Heart left ventricle (tissue), 16 donors: ENCODE data around the gene ZNF281. TPM values are rescaled to one million over a fixed set of nuclear protein-coding genes. Genes with fewer than 3 reads are reported as not detected.
"Not testable (repeated sequence)": the region's sequence is repeated elsewhere in the genome, so short reads cannot be mapped to it uniquely, and the experiment has no call there.

ENCODE experiments used
- ATAC-seq, 4 donors: fragments of 200-7000 bp; cut with Tn5 transposase; one replicate each; pipeline ENCODE4 v1.9.1; 2020 to 2022; ENCODE audit warnings: moderate library complexity in 4 of 4, mild to moderate bottlenecking in 3 of 4, moderate number of reproducible peaks in 1 of 4
- DNase-seq, 5 donors: peaks; one replicate each; pipeline ENCODE4 v3.0.0-alpha.2; 2020
- H3K27ac ChIP-seq, 12 donors: fragments of 200-600 bp; sonication (generic) in 4 of 12; one replicate each; pipeline versions ENCODE4 v1.5.0 to v1.8.0; 2016 to 2022; ENCODE audit warnings: mild to moderate bottlenecking in 2 of 12
- H3K27me3 ChIP-seq, 9 donors: fragments of 200-600 bp; sonication (generic) in 2 of 9; one replicate each; pipeline versions ENCODE4 v1.5.1 to v1.8.0; 2016 to 2022; ENCODE audit warnings: mild to moderate bottlenecking in 3 of 9
- H3K36me3 ChIP-seq, 9 donors: fragments of 200-600 bp; sonication (generic) in 2 of 9; one replicate each; pipeline versions ENCODE4 v1.5.0 to v1.8.0; 2018 to 2022; ENCODE audit warnings: mild to moderate bottlenecking in 2 of 9
- H3K4me1 ChIP-seq, 12 donors: fragments of 200-600 bp; sonication (generic) in 4 of 12; one replicate each; pipeline versions ENCODE4 v1.5.0 to v1.8.0; 2016 to 2022; ENCODE audit warnings: mild to moderate bottlenecking in 3 of 12
- H3K4me3 ChIP-seq, 12 donors: fragments of 200-600 bp; sonication (generic) in 4 of 12; one replicate each; pipeline versions ENCODE4 v1.5.0 to v1.8.0; 2017 to 2022; ENCODE audit warnings: mild to moderate bottlenecking in 9 of 12, moderate library complexity in 4 of 12
- H3K9me3 ChIP-seq, 12 donors: fragments of 200-600 bp; sonication (generic) in 4 of 12; one replicate each; pipeline versions ENCODE4 v1.5.0 to v1.8.0; 2016 to 2022; ENCODE audit warnings: mild to moderate bottlenecking in 1 of 12
- CTCF ChIP-seq, 12 donors: fragments of 200-600 bp; sonication (generic) in 4 of 12; IDR thresholded peaks; one replicate each; pipeline versions ENCODE4 v1.5.0 to v1.8.0; 2018 to 2022; ENCODE audit warnings: antibody characterized with exemption in 12 of 12, mild to moderate bottlenecking in 5 of 12
- POLR2A ChIP-seq, 2 donors: fragments of 450-650 bp; IDR thresholded peaks; one replicate each; pipeline ENCODE4 v1.6.1; 2017; ENCODE audit warnings: antibody characterized with exemption in 2 of 2, mild to moderate bottlenecking in 2 of 2, moderate library complexity in 2 of 2
- WGBS, 4 donors: extraction: QIAGEN DNeasy Blood & Tissue Kit in 2 of 4; methylation state at CpG; one replicate each; pipeline versions ENCODE4 v1.1.5 to v1.1.7; 2013 to 2018; 5-methylcytosine and 5-hydroxymethylcytosine counted together
- intact Hi-C, 10 donors: fragments of 100-400 bp; cut with DNase I; formaldehyde crosslinking; loops; one replicate each; pipeline versions ENCODE4 v1.11.1 to v1.14.2; 2022
- polyA plus RNA-seq, 2 donors: library from polyadenylated mRNA; stranded (reverse); fragments of 200-250 nt; gene quantifications; one replicate each; pipeline ENCODE4 v1.2.3, GENCODE V29; 2013
- total RNA-seq, 9 donors: library from RNA; depleted of rRNA in 2 of 9; stranded (reverse); fragments of >200 nt in 2 of 9; fragmentation: NEBNext Ultra II Directional in 3 of 9; extraction: Animal tissue kit (Norgen Biotek cat#: 25700) in 3 of 9; gene quantifications; one replicate each; pipeline versions ENCODE4 v1.1.0 to v1.2.4, GENCODE V29; 2016 to 2023
- donor health status: ischemic (EF 13 %, LVEDD 7.1; RV severe dilation, severe dysfunction).
- donor health status: healthy with polysubstance abuse.
- donor health status: DM: no; HTN: yes; CAD: no.
- donor health status: DM: no; HTN: no; CAD: no.
- donor health status: ischemic (EF 25% LVEDD 6.9; RV normal size, moderate dysfunction).
- donor health status: ischemic (EF 25% LVEDD 5.7; RV mildly dilated, moderate dysfunction).
- donor health status: healthy.
- donor health status: DM: yes; HTN: yes; CAD: no.
- donor health status: ischemic (EF 35%, LVEDD 5.7; RV mildly dilated, moderate dysfunction).
- donor health status: nonischemic (EF 11% LVEDD 7.7; RV severe dilation, severe dysfunction).
- donor health status: DM: yes; HTN: yes; CAD: no.
- donor health status: PGD.
- donor health status: ischemic (EF 29% LVEDD 5.4; RV normal size, mild dysfunction).
- donor health status: nonischemic (EF 23%, LVEDD 6.1; RV moderate dilation, normal function).

The ZNF281 gene
- total and polyA plus RNA-seq, 11 donors: 3.1 to 10.6 (median 8.8) TPM

GRCh38 chr1:200414657-200415056 is 4.8 kb upstream of the ZNF281 start:
- no peak overlapping the region for H3K4me3 ChIP-seq
- 93 to 97% (median 94%) methylated on average over 4 of the region's 4 CpGs for WGBS, 4 donors
- DNase-seq (no peak), ATAC-seq (no peak)
- H3K36me3 ChIP-seq: no peaks in the 10 kb centered on the region
- no peak overlapping the region for H3K27ac ChIP-seq
- no peaks in the 10 kb centered on the region for H3K9me3 ChIP-seq
- TF ChIP-seq POLR2A (IDR thresholded peaks at IDR 0.05): no peak
- no peaks in the 10 kb centered on the region for H3K27me3 ChIP-seq
- intact Hi-C loops: no loop called here
- peaks cover 0 to 21% (median 11%) of the 10 kb centered on the region in 12 donors for H3K4me1 ChIP-seq

GRCh38 chr1:200413766-200414165 is 3.9 kb upstream of the ZNF281 start:
- H3K27ac ChIP-seq, intact Hi-C loops, H3K4me3 ChIP-seq, H3K9me3 ChIP-seq, ATAC-seq, DNase-seq, H3K27me3 ChIP-seq, H3K36me3 ChIP-seq: not testable (repeated sequence)
- H3K4me1 ChIP-seq: peaks cover 0 to 24% (median 14%) of the 10 kb centered on the region in 12 donors
- WGBS, 4 donors: 65 to 85% (median 76%) methylated on average over 11 of the region's 11 CpGs

GRCh38 chr1:200411406-200412257 is 1.8 kb upstream of the ZNF281 start:
- Histone ChIP-seq H3K27me3 (no peaks in the 10 kb centered on the region), H3K4me1 (peaks cover 0 to 45% (median 35%) of the 10 kb centered on the region in 12 donors), H3K27ac (no peak overlapping the region), H3K4me3 (peak overlapping the region in 2 of 12 donors; percentile 3 to 8), H3K9me3 (no peaks in the 10 kb centered on the region), H3K36me3 (peaks cover 0 to 7% (median 0%) of the 10 kb centered on the region in 9 donors)
- intact Hi-C loops: no loop called here
- WGBS, 4 donors: 44 to 49% (median 46%) methylated on average over 20 of the region's 20 CpGs
- no peak for TF ChIP-seq CTCF (IDR thresholded peaks at IDR 0.05)
- no peak for TF ChIP-seq POLR2A (IDR thresholded peaks at IDR 0.05)
- DNase-seq (no peak), ATAC-seq (no peak)

- 12 to 17% (median 16%) methylated on average over 8 of the region's 8 CpGs for WGBS, 4 donors
- ATAC-seq: no peak
- Histone ChIP-seq H3K4me3 (peak overlapping the region; percentile 61 to 97 (median 88)), H3K9me3 (no peaks in the 10 kb centered on the region), H3K4me1 (peaks cover 0 to 47% (median 36%) of the 10 kb centered on the region in 12 donors), H3K36me3 (peaks cover 0 to 11% (median 0%) of the 10 kb centered on the region in 9 donors), H3K27me3 (no peaks in the 10 kb centered on the region), H3K27ac (peak overlapping the region in 5 of 12 donors; percentile 82 to 89 (median 89))
- intact Hi-C loops: no loop called here
- TF ChIP-seq CTCF (IDR thresholded peaks at IDR 0.05): no peak
- TF ChIP-seq POLR2A (IDR thresholded peaks at IDR 0.05): no peak
- DNase-seq: no peak
These were observed 686 bp upstream of the ZNF281 start for GRCh38 chr1:200410566-200410878.

- Histone ChIP-seq H3K36me3 (peaks cover 0 to 20% (median 3%) of the 10 kb centered on the region in 9 donors), H3K27me3 (no peaks in the 10 kb centered on the region), H3K9me3 (no peaks in the 10 kb centered on the region), H3K27ac (peak overlapping the region; percentile 71 to 92 (median 86)), H3K4me3 (peak overlapping the region; percentile 61 to 97 (median 88)), H3K4me1 (peaks cover 0 to 48% (median 38%) of the 10 kb centered on the region in 12 donors)
- DNase-seq (peak in 4 of 5 donors; percentile 21 to 47 (median 40)), ATAC-seq (peak in 3 of 4 donors; percentile 14 to 51 (median 27))
- intact Hi-C loops: no loop called here
- no peak for TF ChIP-seq CTCF (IDR thresholded peaks at IDR 0.05)
- TF ChIP-seq POLR2A (IDR thresholded peaks at IDR 0.05): no peak
- WGBS, 4 donors: 0 to 4% (median 2%) methylated on average over 17 to 41 of the region's 41 CpGs
These were observed 554 bp downstream of the ZNF281 start for GRCh38 chr1:200409203-200409760.
